IMR-90 (cell line): ENCODE data around the gene EIF4B. TPM values are rescaled to one million over a fixed set of nuclear protein-coding genes. Genes with fewer than 3 reads are reported as not detected.

Source experiments
- ATAC-seq: fragments of 200-7000 bp; cut with Tn5 transposase; 2 replicates; pipeline ENCODE4 v1.9.1; 2020; ENCODE audit warnings: low read depth, mild to moderate bottlenecking, moderate library complexity
- BruUV-seq: library from RNA; stranded (reverse); fragments of 400-500 nt; replicated peaks from 2 replicates; lab custom pipeline; 2021; lab: Mats Ljungman, UMichigan
- CTCF ChIA-PET: fragments of 300-600 bp; formaldehyde crosslinking; extraction: SDS; loops from one replicate; lab custom pipeline; 2021; ENCODE audit warnings: antibody characterized with exemption; lab: Yijun Ruan, JAX
- POLR2A ChIA-PET: fragments of 300-600 bp; sonication (Branson Sonifier 250); formaldehyde crosslinking; loops from one replicate; lab custom pipeline; 2022; ENCODE audit warnings: antibody characterized with exemption; ENCODE audit not compliant: unreplicated experiment; lab: Charles Lee
- DNase-seq: peaks from one replicate; pipeline ENCODE4 v3.0.0; 2013
- H2AFZ ChIP-seq: replicated peaks from 2 replicates; pipeline ENCODE3; 2013; ENCODE audit warnings: low read length, mild to moderate bottlenecking; ENCODE audit not compliant: poor library complexity
- H2AK5ac ChIP-seq: 2 replicates; pipeline ENCODE4 v1.6.1; 2013; ENCODE audit warnings: low read depth, low read length, inconsistent platforms
- H2AK9ac ChIP-seq: replicated peaks from 2 replicates; pipeline ENCODE3; 2013; ENCODE audit warnings: mild to moderate bottlenecking, low read depth, low read length, moderate library complexity; ENCODE audit not compliant: poor library complexity
- H2BK120ac ChIP-seq: 2 replicates; pipeline ENCODE4 v1.6.1; 2013; ENCODE audit warnings: low read depth, low read length, inconsistent platforms
- H2BK15ac ChIP-seq: 3 replicates; pipeline ENCODE4 v1.6.1; 2013; ENCODE audit warnings: low read depth, low read length, inconsistent platforms
- H2BK20ac ChIP-seq: 2 replicates; pipeline ENCODE4 v1.6.1; 2013; ENCODE audit warnings: low read depth, mild to moderate bottlenecking, inconsistent platforms, low read length, moderate library complexity
- H2BK5ac ChIP-seq: 2 replicates; pipeline ENCODE4 v1.6.1; 2013; ENCODE audit warnings: mild to moderate bottlenecking, low read depth, low read length, inconsistent platforms; ENCODE audit not compliant: poor library complexity, severe bottlenecking
- H3K14ac ChIP-seq: replicated peaks from 2 replicates; pipeline ENCODE4 v1.6.1; 2013; ENCODE audit warnings: low read depth, low read length, inconsistent platforms
- H3K18ac ChIP-seq: 2 replicates; pipeline ENCODE4 v1.6.1; 2013; ENCODE audit warnings: low read depth, low read length, control low read depth
- H3K23ac ChIP-seq: 2 replicates; pipeline ENCODE4 v1.6.1; 2013; ENCODE audit warnings: low read depth, low read length, inconsistent platforms
- H3K27ac ChIP-seq: 2 replicates; pipeline ENCODE4 v1.5.1; 2013; ENCODE audit warnings: mild to moderate bottlenecking, control low read depth, low read length; ENCODE audit not compliant: insufficient read depth
- H3K27me3 ChIP-seq: 2 replicates; pipeline ENCODE4 v1.6.1; 2013; ENCODE audit warnings: low read length; ENCODE audit not compliant: control insufficient read depth, insufficient read depth
- H3K36me3 ChIP-seq: 2 replicates; pipeline ENCODE4 v1.6.1; 2013; ENCODE audit warnings: low read length, mixed read lengths; ENCODE audit not compliant: control insufficient read depth, insufficient read depth
- H3K4ac ChIP-seq: 2 replicates; pipeline ENCODE4 v1.6.1; 2013; ENCODE audit warnings: low read depth, low read length, inconsistent platforms
- H3K4me1 ChIP-seq: 2 replicates; pipeline ENCODE4 v1.6.1; 2013; ENCODE audit warnings: low read length, mixed read lengths; ENCODE audit not compliant: control insufficient read depth, insufficient read depth
- H3K4me2 ChIP-seq: 2 replicates; pipeline ENCODE4 v1.6.1; 2013; ENCODE audit warnings: low read depth, mild to moderate bottlenecking, control low read depth, low read length, moderate library complexity
- H3K4me3 ChIP-seq: 2 replicates; pipeline ENCODE4 v1.5.1; 2013; ENCODE audit warnings: low read depth, mild to moderate bottlenecking, control low read depth, low read length, moderate library complexity; ENCODE audit not compliant: insufficient read depth
- H3K56ac ChIP-seq: 2 replicates; pipeline ENCODE4 v1.6.1; 2013; ENCODE audit warnings: low read length, inconsistent platforms; ENCODE audit not compliant: insufficient read depth; ENCODE audit errors: extremely low read depth
- H3K79me1 ChIP-seq, 2 experiments: 2 replicates each; pipeline ENCODE4 v1.6.1; 2013; ENCODE audit warnings: low read length in 2 of 2, inconsistent platforms in 1 of 2, low read depth in 1 of 2
- H3K9ac ChIP-seq: 2 replicates; pipeline ENCODE4 v1.6.1; 2013; ENCODE audit warnings: low read depth, low read length, control low read depth
- H3K9me1 ChIP-seq: 2 replicates; pipeline ENCODE4 v1.6.1; 2013; ENCODE audit warnings: low read length, inconsistent platforms; ENCODE audit not compliant: insufficient read depth
- H3K9me3 ChIP-seq: 2 replicates; pipeline ENCODE4 v1.6.1; 2013; ENCODE audit warnings: low read length; ENCODE audit not compliant: control insufficient read depth, insufficient read depth
- H4K20me1 ChIP-seq: 2 replicates; pipeline ENCODE4 v1.6.1; 2013; ENCODE audit warnings: low read length, inconsistent platforms; ENCODE audit not compliant: insufficient read depth
- H4K5ac ChIP-seq: 2 replicates; pipeline ENCODE4 v1.6.1; 2013; ENCODE audit warnings: mild to moderate bottlenecking, low read depth, low read length, control low read depth
- H4K8ac ChIP-seq, 2 experiments: 2 replicates each; pipeline ENCODE4 v1.6.1; 2013; ENCODE audit warnings: low read depth in 2 of 2, low read length in 2 of 2, control low read depth in 1 of 2, inconsistent platforms in 1 of 2
- H4K91ac ChIP-seq: 2 replicates; pipeline ENCODE4 v1.6.1; 2013; ENCODE audit warnings: low read depth, low read length, inconsistent platforms; ENCODE audit not compliant: insufficient read depth
- BHLHE40 ChIP-seq: fragments of 150-350 bp; IDR thresholded peaks from 2 replicates; pipeline ENCODE4 v1.6.1; 2016; ENCODE audit warnings: mild to moderate bottlenecking, low read depth, low read length
- CEBPB ChIP-seq: IDR thresholded peaks from 2 replicates; pipeline ENCODE4 v1.6.1; 2012; ENCODE audit warnings: low read depth, low read length, improper control_type of control experiment
- CHD1 ChIP-seq: IDR thresholded peaks from 2 replicates; pipeline ENCODE4 v1.6.1; 2012; ENCODE audit warnings: low read depth, low read length, improper control_type of control experiment
- FOS ChIP-seq: fragments of 150-350 bp; IDR thresholded peaks from 2 replicates; pipeline ENCODE4 v1.6.1; 2016; ENCODE audit warnings: low read depth, low read length
- MAFK ChIP-seq: IDR thresholded peaks from 2 replicates; pipeline ENCODE4 v1.6.1; 2012; ENCODE audit warnings: low read depth, low read length, improper control_type of control experiment
- MAZ ChIP-seq: IDR thresholded peaks from 2 replicates; pipeline ENCODE4 v1.6.1; 2012; ENCODE audit warnings: low read depth, mild to moderate bottlenecking, low read length, improper control_type of control experiment, moderate library complexity, borderline replicate concordance
- MXI1 ChIP-seq: IDR thresholded peaks from 2 replicates; pipeline ENCODE4 v1.6.1; 2012; ENCODE audit warnings: low read depth, mild to moderate bottlenecking, low read length, moderate library complexity, borderline replicate concordance
- NFE2L2 ChIP-seq: fragments of 150-350 bp; IDR thresholded peaks from 2 replicates; pipeline ENCODE4 v1.6.1; 2016; ENCODE audit warnings: low read depth, mild to moderate bottlenecking, low read length
- POLR2A ChIP-seq: IDR thresholded peaks from 2 replicates; pipeline ENCODE4 v1.6.1; 2012; ENCODE audit warnings: mild to moderate bottlenecking, low read depth, low read length
- RAD21 ChIP-seq: IDR thresholded peaks from 2 replicates; pipeline ENCODE4 v1.6.1; 2012; ENCODE audit warnings: low read length, improper control_type of control experiment
- RCOR1 ChIP-seq: IDR thresholded peaks from 2 replicates; pipeline ENCODE4 v1.6.1; 2012; ENCODE audit warnings: mild to moderate bottlenecking, low read length, improper control_type of control experiment; ENCODE audit not compliant: insufficient replicate concordance
- RFX5 ChIP-seq: IDR thresholded peaks from 2 replicates; pipeline ENCODE4 v1.8.0; 2012; ENCODE audit warnings: low read depth, mild to moderate bottlenecking, low read length, moderate library complexity
- SMC3 ChIP-seq: fragments of 150-350 bp; IDR thresholded peaks from 2 replicates; pipeline ENCODE4 v1.6.1; 2016; ENCODE audit warnings: low read depth, mild to moderate bottlenecking, antibody characterized with exemption, low read length, moderate library complexity
- WGBS, 2 experiments: methylation state at CpG; one replicate each; pipeline versions ENCODE4 v1.1.5 to v1.1.7; 2013; ENCODE audit warnings: missing lambda C conversion rate in 2 of 2; ENCODE audit not compliant: insufficient read length in 1 of 2; ENCODE audit errors: extremely low coverage in 2 of 2; 5-methylcytosine and 5-hydroxymethylcytosine counted together
- dilution Hi-C: fragments of 300-500 bp; cut with HindIII; formaldehyde crosslinking; loops from one replicate; pipeline ENCODE4 v1.14.3; 2018; ENCODE audit warnings: low sequenced_read_pairs; ENCODE audit not compliant: unreplicated experiment
- in situ Hi-C: fragments of 300-500 bp; cut with MboI; formaldehyde crosslinking; loops from 3 replicates; pipeline ENCODE4 v1.14.3; 2019; ENCODE audit warnings: low sequenced_read_pairs, inconsistent platforms, mixed read lengths
- intact Hi-C: fragments of 100-400 bp; cut with micrococcal nuclease; formaldehyde crosslinking; loops from 2 replicates; pipeline ENCODE4 v1.10.0; 2022
- polyA plus RNA-seq, 3 experiments: library from polyadenylated mRNA; depleted of rRNA; stranded (reverse); fragments of >200 nt; gene quantifications; 2 replicates each; pipeline ENCODE4 v1.2.3, GENCODE V29; 2012; ENCODE audit warnings: low replicate concordance in 1 of 3
- total RNA-seq: library from RNA; depleted of rRNA; stranded (reverse); fragments of >200 nt; gene quantifications from 2 replicates; pipeline ENCODE4 v1.2.3, GENCODE V29; 2012
- TF ChIP-seq, protein P1 (sequence below): conservative IDR thresholded peaks from 2 replicates; pipeline ENCODE4 v1.5.1; 2012; ENCODE audit warnings: mild to moderate bottlenecking, low read depth, low read length, improper control_type of control experiment
- TF ChIP-seq, protein P2 (sequence below): fragments of 150-350 bp; IDR thresholded peaks from 2 replicates; pipeline ENCODE4 v1.6.1; 2016; ENCODE audit warnings: low read depth, mild to moderate bottlenecking, low read length, moderate library complexity, borderline replicate concordance
- TF ChIP-seq, protein P3 (sequence below): fragments of 150-350 bp; IDR thresholded peaks from 2 replicates; pipeline ENCODE4 v1.6.1; 2017; ENCODE audit warnings: mild to moderate bottlenecking, antibody characterized with exemption, low read length, low read depth

The EIF4B gene
- total and polyA plus RNA-seq, 2 of the 4 experiments (the other 2 are of a cell fraction): 313 to 671 TPM

DNA sequence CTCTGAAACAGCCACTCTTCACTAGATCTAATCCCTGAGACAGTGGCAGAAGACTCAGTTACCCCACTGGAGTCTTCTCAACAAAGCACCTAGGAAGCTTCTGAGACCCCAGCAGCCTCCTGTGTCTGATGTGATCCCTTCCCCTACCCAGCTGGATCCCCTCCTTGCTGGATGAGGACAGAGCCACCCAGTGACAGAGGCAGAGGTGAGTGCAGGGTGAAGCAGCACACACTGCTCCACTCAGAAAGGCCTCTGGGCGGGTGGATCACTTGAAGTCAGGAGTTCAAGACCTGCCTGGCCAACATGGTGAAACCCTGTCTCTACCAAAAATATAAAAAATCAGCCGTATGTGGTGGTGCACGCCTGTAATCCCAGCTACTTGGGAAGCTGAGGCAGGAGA lies 70.2 kb downstream of the EIF4B start:
- in situ Hi-C loops: no loop called here
- H3K9me1 ChIP-seq: peaks cover 14% of the 10 kb centered on the region
- H2AFZ ChIP-seq: no peak overlapping the region
- no peak overlapping the region for H4K8ac ChIP-seq
- H3K79me1 ChIP-seq: peaks cover 27 to 57% of the 10 kb centered on the region in 2 experiments
- no peak overlapping the region for H2AK5ac ChIP-seq
- DNase-seq (no peak), ATAC-seq (no peak)
- H4K20me1 ChIP-seq: no peaks in the 10 kb centered on the region
- H2BK5ac ChIP-seq: no peak overlapping the region
- dilution Hi-C loops: no loop called here
- intact Hi-C loops: no loop called here
- H3K4me2 ChIP-seq: no peak overlapping the region
- no peak overlapping the region for H3K18ac ChIP-seq
- no TSS peak for BruUV-seq
- WGBS, 2 experiments: 92% methylated on average over 2 of the region's 3 CpGs; no CpG with 5 or more reads in 1 of the 2 experiments
- TF ChIP-seq, protein P1, sequence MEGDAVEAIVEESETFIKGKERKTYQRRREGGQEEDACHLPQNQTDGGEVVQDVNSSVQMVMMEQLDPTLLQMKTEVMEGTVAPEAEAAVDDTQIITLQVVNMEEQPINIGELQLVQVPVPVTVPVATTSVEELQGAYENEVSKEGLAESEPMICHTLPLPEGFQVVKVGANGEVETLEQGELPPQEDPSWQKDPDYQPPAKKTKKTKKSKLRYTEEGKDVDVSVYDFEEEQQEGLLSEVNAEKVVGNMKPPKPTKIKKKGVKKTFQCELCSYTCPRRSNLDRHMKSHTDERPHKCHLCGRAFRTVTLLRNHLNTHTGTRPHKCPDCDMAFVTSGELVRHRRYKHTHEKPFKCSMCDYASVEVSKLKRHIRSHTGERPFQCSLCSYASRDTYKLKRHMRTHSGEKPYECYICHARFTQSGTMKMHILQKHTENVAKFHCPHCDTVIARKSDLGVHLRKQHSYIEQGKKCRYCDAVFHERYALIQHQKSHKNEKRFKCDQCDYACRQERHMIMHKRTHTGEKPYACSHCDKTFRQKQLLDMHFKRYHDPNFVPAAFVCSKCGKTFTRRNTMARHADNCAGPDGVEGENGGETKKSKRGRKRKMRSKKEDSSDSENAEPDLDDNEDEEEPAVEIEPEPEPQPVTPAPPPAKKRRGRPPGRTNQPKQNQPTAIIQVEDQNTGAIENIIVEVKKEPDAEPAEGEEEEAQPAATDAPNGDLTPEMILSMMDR: no peak
- TF ChIP-seq FOS (no peak), MAFK (no peak), POLR2A (no peak), RCOR1 (no peak), CHD1 (no peak), CEBPB (no peak), BHLHE40 (no peak), NFE2L2 (no peak), MXI1 (no peak), RFX5 (no peak), SMC3 (no peak), MAZ (no peak), RAD21 (no peak)
- TF ChIP-seq, protein P2, sequence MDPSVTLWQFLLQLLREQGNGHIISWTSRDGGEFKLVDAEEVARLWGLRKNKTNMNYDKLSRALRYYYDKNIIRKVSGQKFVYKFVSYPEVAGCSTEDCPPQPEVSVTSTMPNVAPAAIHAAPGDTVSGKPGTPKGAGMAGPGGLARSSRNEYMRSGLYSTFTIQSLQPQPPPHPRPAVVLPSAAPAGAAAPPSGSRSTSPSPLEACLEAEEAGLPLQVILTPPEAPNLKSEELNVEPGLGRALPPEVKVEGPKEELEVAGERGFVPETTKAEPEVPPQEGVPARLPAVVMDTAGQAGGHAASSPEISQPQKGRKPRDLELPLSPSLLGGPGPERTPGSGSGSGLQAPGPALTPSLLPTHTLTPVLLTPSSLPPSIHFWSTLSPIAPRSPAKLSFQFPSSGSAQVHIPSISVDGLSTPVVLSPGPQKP: no peak
- TF ChIP-seq, protein P3, sequence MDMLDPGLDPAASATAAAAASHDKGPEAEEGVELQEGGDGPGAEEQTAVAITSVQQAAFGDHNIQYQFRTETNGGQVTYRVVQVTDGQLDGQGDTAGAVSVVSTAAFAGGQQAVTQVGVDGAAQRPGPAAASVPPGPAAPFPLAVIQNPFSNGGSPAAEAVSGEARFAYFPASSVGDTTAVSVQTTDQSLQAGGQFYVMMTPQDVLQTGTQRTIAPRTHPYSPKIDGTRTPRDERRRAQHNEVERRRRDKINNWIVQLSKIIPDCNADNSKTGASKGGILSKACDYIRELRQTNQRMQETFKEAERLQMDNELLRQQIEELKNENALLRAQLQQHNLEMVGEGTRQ: no peak
- H3K4me3 ChIP-seq: no peak overlapping the region
- no peak overlapping the region for H3K27ac ChIP-seq
- H3K27me3 ChIP-seq: no peaks in the 10 kb centered on the region
- no peak overlapping the region for H3K4ac ChIP-seq
- H2BK15ac ChIP-seq: no peak overlapping the region
- H2AK9ac ChIP-seq: no peak overlapping the region
- no peak overlapping the region for H2BK120ac ChIP-seq
- H3K36me3 ChIP-seq: peaks cover 29% of the 10 kb centered on the region
- peaks cover 19% of the 10 kb centered on the region for H3K4me1 ChIP-seq
- POLR2A ChIA-PET: no interaction called here
- H3K14ac ChIP-seq: no peak overlapping the region
- no peaks in the 10 kb centered on the region for H3K9me3 ChIP-seq
- CTCF ChIA-PET: interaction anchor here (0.8 to 1.8 kb wide), 2 partner anchors 11 to 17 kb away, joined by 4 to 5 read pairs; no protein-coding TSS in a partner anchor
- no peak overlapping the region for H4K5ac ChIP-seq
- H3K9ac ChIP-seq: no peak overlapping the region
- no peak overlapping the region for H2BK20ac ChIP-seq
- no peak overlapping the region for H4K91ac ChIP-seq
- no peak overlapping the region for H3K56ac ChIP-seq
- H3K23ac ChIP-seq: no peak overlapping the region
